GM19324 (cell line): ENCODE results near the gene COA7.
"Not testable (repeated sequence)": the region's sequence is repeated elsewhere in the genome, so short reads cannot be mapped to it uniquely, and the experiment has no call there.

Experiments used
- ATAC-seq: cut with Tn5 transposase; IDR thresholded peaks from one replicate; pipeline ENCODE4 v1.9.1; 2021; ENCODE audit warnings: mild to moderate bottlenecking, moderate library complexity; ENCODE audit not compliant: unreplicated experiment, low FRiP score

COA7 gene

GRCh38 chr1:52706941-52707926 is 9.1 kb upstream of the COA7 start:
- ATAC-seq: no peak

GRCh38 chr1:52706136-52706670 is 8.1 kb upstream of the COA7 start:
- ATAC-seq: no peak

GRCh38 chr1:52702886-52703787 is 5.0 kb upstream of the COA7 start:
- ATAC-seq: peak; percentile 83

GRCh38 chr1:52695627-52696026 is 2.5 kb downstream of the COA7 start:
- ATAC-seq: no peak

GRCh38 chr1:52693843-52694242 is 4.3 kb downstream of the COA7 start:
- ATAC-seq: no peak

- ATAC-seq: not testable (repeated sequence)
Observed at GRCh38 chr1:52693351-52693750, 4.8 kb downstream of the COA7 start.

GRCh38 chr1:52692697-52693096 is 5.5 kb downstream of the COA7 start:
- ATAC-seq: no peak

GRCh38 chr1:52691821-52692220 is 6.3 kb downstream of the COA7 start:
- no peak for ATAC-seq

- ATAC-seq: no peak
Observed at GRCh38 chr1:52686830-52687229, 11.3 kb downstream of the COA7 start.

- not testable (repeated sequence) for ATAC-seq
Observed at GRCh38 chr1:52686261-52686751, 11.8 kb downstream of the COA7 start.

GRCh38 chr1:52684545-52684944 is 13.6 kb downstream of the COA7 start:
- no peak for ATAC-seq

GRCh38 chr1:52683367-52683940 is 14.7 kb downstream of the COA7 start:
- no peak for ATAC-seq

- no peak for ATAC-seq
Observed at GRCh38 chr1:52681136-52681535, 17.0 kb downstream of the COA7 start.

- ATAC-seq: no peak
Observed at GRCh38 chr1:52680353-52680752, 17.8 kb downstream of the COA7 start.

- ATAC-seq: no peak
Observed at GRCh38 chr1:52679498-52679897, 18.6 kb downstream of the COA7 start.

- ATAC-seq: no peak
Observed at GRCh38 chr1:52679048-52679447, 19.1 kb downstream of the COA7 start.

GRCh38 chr1:52677076-52677806 is 20.9 kb downstream of the COA7 start:
- no peak for ATAC-seq

GRCh38 chr1:52676249-52676903 is 21.8 kb downstream of the COA7 start:
- ATAC-seq: no peak
